NCI-H524 (cell line): ENCODE data around the gene ZNF266.

Experiments
- DNase-seq, 2 experiments: peaks; one replicate each; lab custom pipeline; 2025; lab: John Stamatoyannopoulos, UW

Gene ZNF266

GRCh38 chr19:9435279-9436268, at the start of gene ZNF266:
ZNF266 (minus strand) TSS chr19:9435573; CDS start chr19:9420089, 15,484 bp downstream.
- DNase-seq: peak; percentile 68 to 84

- DNase-seq: no peak
These were observed 49.8 kb upstream of the ZNF266 start for GRCh38 chr19:9485140-9485539.

- DNase-seq: peak; percentile 75 to 89
These were observed 39.6 kb upstream of the ZNF266 start for GRCh38 chr19:9474975-9475374.

DNA sequence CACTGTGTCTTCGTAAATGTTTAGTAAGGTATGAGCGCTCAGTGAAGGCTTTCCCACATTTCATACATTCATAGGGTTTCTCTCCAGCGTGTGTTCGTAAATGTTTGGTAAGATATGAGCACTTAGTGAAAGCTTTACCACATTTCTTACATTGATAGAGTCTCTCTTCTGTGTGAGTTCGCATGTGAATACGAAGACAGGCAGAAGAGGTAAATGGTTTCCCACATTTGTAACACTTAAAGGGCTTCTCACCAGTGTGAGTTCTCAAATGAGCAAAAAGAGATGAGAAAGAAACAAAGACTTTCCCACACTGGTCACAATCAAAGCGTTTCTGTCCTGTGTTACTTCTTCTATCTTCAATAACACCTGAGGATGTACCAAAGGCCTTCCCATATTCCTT, 31.8 kb upstream of the ZNF266 start:
- DNase-seq: no peak

- DNase-seq: no peak
These were observed 26.6 kb upstream of the ZNF266 start for GRCh38 chr19:9461938-9462337.

DNA sequence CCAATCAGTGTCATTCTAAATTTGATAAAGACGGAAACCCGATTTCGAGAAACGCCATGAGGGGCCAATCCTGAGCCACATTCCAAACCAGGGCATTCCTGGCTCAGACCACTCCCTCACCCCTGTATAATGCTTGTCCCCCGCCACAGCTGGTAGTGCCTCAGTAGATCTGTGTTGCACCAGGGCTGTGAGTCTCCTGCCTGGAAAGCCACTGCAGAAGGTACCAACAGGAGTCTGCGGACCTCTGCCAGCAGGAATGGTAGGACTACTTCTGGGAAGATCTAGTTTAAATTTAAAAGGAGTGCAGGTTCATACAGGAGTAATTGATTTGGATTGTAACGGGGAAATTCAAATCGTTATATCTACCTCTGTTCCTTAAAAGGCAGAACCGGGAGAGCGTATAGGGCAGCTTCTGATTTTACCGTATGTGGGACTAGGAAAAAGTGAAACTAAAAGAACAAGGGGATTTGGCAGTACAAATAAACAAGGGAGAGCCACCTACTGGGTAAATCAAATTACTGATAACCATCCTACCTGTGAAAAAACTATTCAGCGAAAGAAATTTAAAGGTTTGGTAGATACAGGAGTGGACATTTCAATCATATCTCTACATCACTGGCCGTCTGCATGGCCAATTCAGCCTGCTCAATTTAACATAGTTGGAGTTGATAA, 20.8 kb upstream of the ZNF266 start:
- DNase-seq: no peak

GRCh38 chr19:9453953-9454352, 18.6 kb upstream of the ZNF266 start:
- no peak for DNase-seq

DNA sequence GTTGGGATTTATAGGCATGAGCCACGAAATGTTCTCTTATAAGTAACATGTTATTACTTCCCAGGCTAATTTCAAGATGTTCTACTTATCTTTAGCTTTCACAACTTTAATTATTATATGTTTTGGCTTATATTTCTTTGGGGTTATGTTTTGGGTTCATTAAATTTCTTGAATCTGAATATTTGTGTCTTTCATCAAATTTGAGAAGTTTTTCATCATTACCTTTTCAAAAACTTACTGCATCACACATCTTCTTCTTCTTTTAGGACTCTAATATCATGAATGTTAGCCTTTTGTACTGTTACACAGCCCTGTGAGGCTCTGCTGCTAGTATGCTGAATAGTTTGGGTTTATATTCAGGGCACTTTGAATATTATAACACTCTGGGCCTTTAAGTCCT, 9.7 kb upstream of the ZNF266 start:
- no peak for DNase-seq

DNA sequence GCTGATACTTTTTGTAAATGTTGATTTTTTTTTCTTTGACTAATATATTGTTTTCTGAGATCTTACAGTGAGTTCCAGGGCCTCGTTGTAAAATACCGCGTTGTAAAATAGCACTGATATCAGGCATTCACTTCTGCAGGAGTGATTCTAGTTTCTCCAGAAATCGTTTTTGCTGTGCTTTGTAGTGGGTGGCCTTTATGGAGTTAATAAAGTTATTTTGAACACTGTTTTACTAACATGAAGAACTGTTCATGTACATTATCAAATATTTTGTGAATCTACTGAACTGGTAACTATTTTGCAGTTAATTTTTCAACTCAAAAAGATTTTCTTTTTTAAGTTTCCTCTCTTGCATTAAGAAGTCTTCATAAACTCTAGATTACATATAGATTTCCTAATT, 985 bp upstream of the ZNF266 start:
- no peak for DNase-seq

DNA sequence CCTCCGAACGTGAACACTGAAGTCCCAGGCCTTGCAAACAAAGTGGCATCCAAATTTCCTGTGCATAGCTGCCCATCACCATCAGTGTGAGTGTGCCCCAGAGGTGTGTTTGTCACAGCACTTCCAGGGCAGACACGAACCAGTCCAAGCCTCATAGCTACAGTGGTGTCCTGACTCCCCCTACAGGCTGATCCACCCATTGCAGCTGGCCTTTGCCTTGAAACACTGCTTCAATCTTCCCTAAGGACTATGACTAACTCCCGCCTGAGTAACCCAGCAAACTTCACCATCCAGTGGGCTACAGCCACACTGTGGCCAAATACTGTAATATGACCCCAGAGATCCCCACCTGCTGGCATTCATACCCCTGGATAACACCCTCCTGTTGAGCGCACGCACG, 3.9 kb downstream of the ZNF266 start:
- DNase-seq: no peak

DNA sequence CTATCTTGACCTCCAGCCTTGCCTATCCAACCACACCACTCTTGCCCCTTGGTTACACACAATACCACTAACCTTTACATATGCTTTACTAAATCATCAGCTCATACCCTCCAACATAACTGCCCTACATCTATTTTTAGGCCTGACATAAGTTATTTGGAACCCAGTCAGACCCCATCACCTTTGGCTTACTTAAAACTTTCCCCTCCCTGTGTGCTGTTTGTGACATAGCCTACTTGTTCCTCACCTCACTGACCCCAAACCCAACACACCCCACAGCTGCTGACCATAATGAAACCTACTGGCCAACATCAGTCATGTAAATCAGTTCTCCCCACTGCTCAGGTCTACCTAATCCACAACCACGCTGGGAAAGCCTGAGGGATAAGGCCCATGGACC, 4.9 kb downstream of the ZNF266 start:
- DNase-seq: no peak

- no peak for DNase-seq
These were observed 7.4 kb downstream of the ZNF266 start for GRCh38 chr19:9427941-9428340.

GRCh38 chr19:9413240-9413954, 22.0 kb downstream of the ZNF266 start:
- no peak for DNase-seq

- no peak for DNase-seq
These were observed 27.5 kb downstream of the ZNF266 start for GRCh38 chr19:9407827-9408226.

- DNase-seq: peak in 1 of 2 experiments; percentile 62
These were observed 28.5 kb downstream of the ZNF266 start for GRCh38 chr19:9406798-9407352.

GRCh38 chr19:9381361-9381785, 54.0 kb downstream of the ZNF266 start:
- no peak for DNase-seq

DNA sequence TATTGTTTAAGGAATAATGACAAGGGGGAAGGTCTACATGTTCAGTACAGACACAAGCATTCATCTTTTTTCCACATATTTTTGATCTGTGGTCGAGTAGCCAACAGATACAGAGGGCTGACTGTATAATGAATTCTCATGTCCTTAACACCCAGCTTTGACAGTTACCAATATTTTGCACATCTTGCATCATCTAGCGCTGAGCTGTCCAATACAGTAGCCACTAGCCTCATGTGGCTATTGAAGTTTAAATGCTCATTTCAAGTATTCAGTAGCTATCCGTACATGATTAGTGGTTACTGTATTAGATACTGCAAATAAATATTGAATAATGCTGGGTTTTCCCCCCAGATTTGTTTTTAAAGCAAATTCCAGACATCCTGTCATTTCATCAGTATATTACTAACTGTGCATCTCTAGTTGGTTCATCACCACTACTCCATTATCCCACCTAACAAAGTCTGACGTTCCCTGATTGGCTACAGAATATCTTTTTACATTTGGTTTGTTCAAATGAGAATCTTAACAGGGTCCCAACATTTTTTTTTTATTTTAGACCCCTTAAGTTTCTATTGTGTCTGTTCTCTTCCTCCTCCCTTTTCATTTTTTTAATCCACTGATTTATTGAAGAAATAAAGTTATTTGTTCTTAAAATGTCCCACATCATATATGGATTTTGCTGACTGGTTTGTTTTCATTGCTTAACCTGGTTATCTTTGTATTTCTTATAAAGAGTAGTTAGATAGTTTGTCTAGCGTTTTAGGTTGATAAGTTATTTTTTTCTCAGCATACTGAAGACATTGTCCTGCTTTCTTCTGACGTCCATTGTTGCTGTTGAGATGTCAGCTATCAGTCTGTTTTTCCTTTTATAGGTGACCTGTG, 64.4 kb downstream of the ZNF266 start:
- DNase-seq: no peak

GRCh38 chr19:9362905-9363304, 72.5 kb downstream of the ZNF266 start, which contains the start of gene ZNF177:
ZNF177 (plus strand) TSS chr19:9363013; CDS start chr19:9378312, 15,299 bp downstream.
- DNase-seq: no peak
